ENCODE results near the gene ATP5F1E. TPM values are rescaled to one million over a fixed set of nuclear protein-coding genes. Genes with fewer than 3 reads are reported as not detected.

ATP5F1E gene
- total and polyA plus RNA-seq, 9 of the 15 experiments (the other 6 are each of a cell fraction or from before 2014, with no cell fraction given): 60.3 to 162 (median 113) TPM

DNA sequence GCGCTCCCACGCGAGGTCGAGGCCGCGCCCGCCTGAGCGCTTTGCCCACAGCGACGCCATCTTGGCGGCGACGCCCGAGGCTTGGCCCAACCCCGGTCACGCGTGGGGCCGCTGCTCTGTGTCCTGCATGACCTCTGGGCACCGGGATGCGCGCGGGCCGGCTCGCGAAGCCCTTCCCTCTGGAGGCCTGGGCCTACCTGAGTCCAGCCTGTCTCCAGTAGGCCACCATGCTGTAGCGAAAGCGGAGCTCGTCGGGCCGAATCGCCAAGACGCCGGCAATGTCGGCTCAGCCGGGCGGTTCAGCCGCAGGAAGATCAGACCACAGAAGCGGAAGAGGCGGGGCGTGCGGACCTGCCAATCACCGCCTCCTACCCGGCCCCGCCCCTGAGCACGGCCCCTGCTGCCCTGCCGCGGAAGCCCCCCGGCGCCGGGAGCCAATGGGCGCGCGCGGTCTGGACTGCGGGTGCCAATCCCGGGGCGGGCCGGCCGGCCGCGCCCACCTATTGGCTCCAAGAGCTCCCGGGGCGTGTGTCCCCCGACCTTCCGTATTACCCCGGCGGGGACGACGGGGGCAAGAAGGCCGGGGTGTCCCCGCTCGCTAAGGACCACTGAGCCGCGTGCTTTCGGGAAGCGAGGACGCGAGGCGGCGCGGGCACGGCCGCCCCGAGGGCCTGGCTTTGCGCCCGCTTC is at the start of gene ATP5F1E (continued):
- TF ChIP-seq, protein P1, sequence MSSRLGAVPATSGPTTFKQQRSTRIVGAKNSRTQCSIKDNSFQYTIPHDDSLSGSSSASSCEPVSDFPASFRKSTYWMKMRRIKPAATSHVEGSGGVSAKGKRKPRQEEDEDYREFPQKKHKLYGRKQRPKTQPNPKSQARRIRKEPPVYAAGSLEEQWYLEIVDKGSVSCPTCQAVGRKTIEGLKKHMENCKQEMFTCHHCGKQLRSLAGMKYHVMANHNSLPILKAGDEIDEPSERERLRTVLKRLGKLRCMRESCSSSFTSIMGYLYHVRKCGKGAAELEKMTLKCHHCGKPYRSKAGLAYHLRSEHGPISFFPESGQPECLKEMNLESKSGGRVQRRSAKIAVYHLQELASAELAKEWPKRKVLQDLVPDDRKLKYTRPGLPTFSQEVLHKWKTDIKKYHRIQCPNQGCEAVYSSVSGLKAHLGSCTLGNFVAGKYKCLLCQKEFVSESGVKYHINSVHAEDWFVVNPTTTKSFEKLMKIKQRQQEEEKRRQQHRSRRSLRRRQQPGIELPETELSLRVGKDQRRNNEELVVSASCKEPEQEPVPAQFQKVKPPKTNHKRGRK (tag; IDR thresholded peaks at IDR 0.05): no peak
- TF ChIP-seq NFYB (IDR thresholded peaks at IDR 0.05; ENCODE audit: extremely low read depth, insufficient read length) (peak; percentile 84), XRCC3 (IDR thresholded peaks at IDR 0.05) (no peak), ZNF79 (CRISPR knock-in tag; IDR thresholded peaks at IDR 0.05; ENCODE audit: low read depth) (peak; percentile 96), KAT2B (IDR thresholded peaks at IDR 0.05; ENCODE audit: low read depth, low read length) (no peak), ZNF140 (CRISPR knock-in tag; IDR thresholded peaks at IDR 0.05) (peak; percentile 94), KDM4B (IDR thresholded peaks at IDR 0.05; ENCODE audit: borderline replicate concordance in 2 of 2, low read depth in 1 of 2) (0 out of 4 replicates have a peak, but pooled peaks of 1 of the 2 experiments have one; percentile 16), CEBPB (tag; IDR thresholded peaks at IDR 0.05) (no peak), ZFX (CRISPR knock-in tag; IDR thresholded peaks at IDR 0.05) (peak; percentile 83), FOXA1 (IDR thresholded peaks at IDR 0.05; ENCODE audit: borderline replicate concordance) (no peak), IRF9 (tag; IDR thresholded peaks at IDR 0.05) (peak; percentile 91), TCF15 (CRISPR knock-in tag; IDR thresholded peaks at IDR 0.05) (peak; percentile 97), USF2 (CRISPR knock-in tag; IDR thresholded peaks at IDR 0.05) (no peak), L3MBTL2 (IDR thresholded peaks at IDR 0.05) (peak; percentile 98), FOSL1 (tag; conservative IDR thresholded peaks at IDR 0.05) (no peak), ZNF507 (tag; conservative IDR thresholded peaks at IDR 0.05) (0 out of 2 replicates have a peak, but pooled peaks have one; percentile 31), CREB3L1 (IDR thresholded peaks at IDR 0.05; ENCODE audit: borderline replicate concordance, low read depth) (peak; percentile 27; the same call in 1 of the 2 replicates), ZNF77 (CRISPR knock-in tag; IDR thresholded peaks at IDR 0.05) (no peak)
- TF ChIP-seq, protein P2, sequence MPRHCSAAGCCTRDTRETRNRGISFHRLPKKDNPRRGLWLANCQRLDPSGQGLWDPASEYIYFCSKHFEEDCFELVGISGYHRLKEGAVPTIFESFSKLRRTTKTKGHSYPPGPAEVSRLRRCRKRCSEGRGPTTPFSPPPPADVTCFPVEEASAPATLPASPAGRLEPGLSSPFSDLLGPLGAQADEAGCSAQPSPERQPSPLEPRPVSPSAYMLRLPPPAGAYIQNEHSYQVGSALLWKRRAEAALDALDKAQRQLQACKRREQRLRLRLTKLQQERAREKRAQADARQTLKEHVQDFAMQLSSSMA (CRISPR knock-in tag; IDR thresholded peaks at IDR 0.05): peak; percentile 93
- TF ChIP-seq, protein P3, sequence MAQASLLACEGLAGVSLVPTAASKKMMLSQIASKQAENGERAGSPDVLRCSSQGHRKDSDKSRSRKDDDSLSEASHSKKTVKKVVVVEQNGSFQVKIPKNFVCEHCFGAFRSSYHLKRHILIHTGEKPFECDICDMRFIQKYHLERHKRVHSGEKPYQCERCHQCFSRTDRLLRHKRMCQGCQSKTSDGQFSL (CRISPR knock-in tag; IDR thresholded peaks at IDR 0.05): no peak
- TF ChIP-seq, protein P3 (tag; IDR thresholded peaks at IDR 0.05): peak in 1 of 2 experiments; percentile 93; a peak in 2 of 4 replicates
